ENCODE measurements around the gene SLC4A8.

Gene SLC4A8

DNA sequence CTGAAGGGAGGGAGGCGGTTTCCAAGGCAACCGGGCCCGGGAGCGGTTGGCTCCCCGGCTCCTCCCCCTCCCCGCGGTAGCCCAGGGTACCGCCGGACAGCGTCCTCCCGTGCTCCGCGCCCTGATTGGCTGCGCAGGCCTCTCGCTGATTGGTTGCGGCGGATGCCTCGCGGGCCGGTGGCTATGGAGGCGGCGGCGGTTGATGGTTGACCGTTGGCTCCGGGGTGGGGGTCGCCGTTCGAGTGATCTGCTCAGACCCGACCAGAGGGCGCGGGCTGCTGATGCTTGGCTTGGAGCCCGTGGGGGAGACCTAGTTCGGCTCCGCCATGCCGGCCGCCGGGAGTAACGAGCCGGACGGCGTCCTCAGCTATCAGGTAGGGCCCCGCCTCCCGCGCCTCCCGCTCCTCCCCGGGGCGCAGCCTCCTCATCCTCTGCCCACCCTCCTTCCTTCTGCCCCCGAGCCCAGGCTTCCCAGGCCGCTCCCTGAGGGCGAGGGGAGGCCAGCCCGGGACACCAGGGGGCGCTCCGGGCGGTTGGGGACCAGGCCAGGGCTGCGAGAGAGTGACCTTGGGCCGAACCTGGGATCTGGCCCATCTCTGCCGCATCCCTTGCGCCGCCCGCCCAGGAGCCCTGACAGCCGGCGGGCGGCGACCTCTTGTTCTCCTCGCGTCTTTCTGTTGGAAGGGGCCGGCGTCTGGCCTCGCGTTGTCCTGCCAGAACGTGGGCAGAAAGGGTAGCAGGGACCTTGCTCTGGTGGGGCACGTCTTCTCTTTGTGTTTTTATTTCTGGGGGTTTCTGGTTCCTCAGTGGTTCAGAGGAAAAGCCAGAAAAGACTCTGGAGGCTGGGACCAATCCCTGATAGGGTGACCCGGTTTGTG, at the start of gene SLC4A8:
Gene SLC4A8 (plus strand): TSS at position 170 of the 878 bp plus-strand sequence. CDS start 157 bp downstream, at position 327.
- peak within 1 kb of the TSS; percentile 57 for H3K4me3 ChIP-seq (ENCODE audit: low read depth, low read length)
- TF ChIP-seq CTCF (IDR thresholded peaks at IDR 0.05; ENCODE audit: insufficient read depth, low read depth, low read length, missing control alignments): peak; percentile 88
- DNase-seq (ENCODE audit: low read depth): peak; percentile 92

- no peak for DNase-seq (ENCODE audit: low read depth)
- H3K4me3 ChIP-seq (ENCODE audit: low read depth, low read length): no peak overlapping the region
- TF ChIP-seq CTCF (IDR thresholded peaks at IDR 0.05; ENCODE audit: insufficient read depth, low read depth, low read length, missing control alignments): no peak
Observed at GRCh38 chr12:51374856-51375255, 49.8 kb upstream of the SLC4A8 start.

GRCh38 chr12:51377099-51377984, 47.3 kb upstream of the SLC4A8 start:
- no peak for TF ChIP-seq CTCF (IDR thresholded peaks at IDR 0.05; ENCODE audit: insufficient read depth, low read depth, low read length, missing control alignments)
- no peak for DNase-seq (ENCODE audit: low read depth)
- H3K4me3 ChIP-seq (ENCODE audit: low read depth, low read length): no peak overlapping the region

DNA sequence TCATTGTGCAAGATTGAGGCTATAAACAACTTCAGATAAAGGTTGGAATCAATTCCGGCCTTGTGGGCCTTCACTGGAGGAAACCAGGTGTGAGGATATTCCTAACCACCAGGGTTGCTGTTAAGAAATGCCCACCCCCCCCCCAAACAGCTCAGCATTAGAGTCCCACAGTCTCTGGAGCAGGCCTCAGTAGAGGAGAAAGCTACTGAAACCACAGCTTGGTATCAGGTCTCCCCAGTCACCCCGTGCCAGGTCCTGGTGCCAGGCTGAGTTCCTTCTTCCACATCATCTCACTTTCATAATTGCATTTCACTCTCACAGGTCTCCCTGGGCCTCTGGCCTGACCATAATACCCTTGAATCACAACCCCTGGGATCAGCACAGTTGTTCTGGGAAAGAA, 45.9 kb upstream of the SLC4A8 start:
- DNase-seq (ENCODE audit: low read depth): no peak
- no peak for TF ChIP-seq CTCF (IDR thresholded peaks at IDR 0.05; ENCODE audit: insufficient read depth, low read depth, low read length, missing control alignments)
- no peak overlapping the region for H3K4me3 ChIP-seq (ENCODE audit: low read depth, low read length)

- no peak overlapping the region for H3K4me3 ChIP-seq (ENCODE audit: low read depth, low read length)
- TF ChIP-seq CTCF (IDR thresholded peaks at IDR 0.05; ENCODE audit: insufficient read depth, low read depth, low read length, missing control alignments): no peak
- DNase-seq (ENCODE audit: low read depth): no peak
Observed at GRCh38 chr12:51379571-51379970, 45.1 kb upstream of the SLC4A8 start.

GRCh38 chr12:51381226-51382079, 43.2 kb upstream of the SLC4A8 start:
- TF ChIP-seq CTCF (IDR thresholded peaks at IDR 0.05; ENCODE audit: insufficient read depth, low read depth, low read length, missing control alignments): no peak
- DNase-seq (ENCODE audit: low read depth): no peak
- H3K4me3 ChIP-seq (ENCODE audit: low read depth, low read length): no peak overlapping the region
